SHP77 (cell line): ENCODE measurements around the gene COL5A1.

Source experiments
- DNase-seq, 2 experiments: peaks; one replicate each; lab custom pipeline; 2025; lab: John Stamatoyannopoulos, UW

The COL5A1 gene

DNA sequence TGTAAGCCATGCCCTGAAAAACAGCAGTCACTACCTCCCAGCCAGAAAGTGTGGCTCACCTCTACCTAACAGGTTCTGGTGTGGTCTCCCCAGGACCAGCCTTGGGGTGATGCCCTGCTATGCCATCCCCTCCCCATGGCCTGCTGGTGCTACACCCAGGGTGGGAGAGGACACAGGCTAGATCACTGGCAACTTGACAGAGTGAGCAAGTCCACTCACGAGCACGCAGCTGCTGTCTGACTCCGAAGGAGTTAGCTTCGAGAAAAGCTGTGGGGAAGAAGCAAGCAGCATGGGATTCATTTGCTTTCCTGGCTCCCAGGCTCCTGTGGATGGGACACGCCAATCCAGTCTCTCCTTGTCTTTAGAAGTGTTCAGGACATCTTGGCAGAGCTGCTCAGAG lies 102.2 kb downstream of the COL5A1 start:
- DNase-seq, result no peak

DNA sequence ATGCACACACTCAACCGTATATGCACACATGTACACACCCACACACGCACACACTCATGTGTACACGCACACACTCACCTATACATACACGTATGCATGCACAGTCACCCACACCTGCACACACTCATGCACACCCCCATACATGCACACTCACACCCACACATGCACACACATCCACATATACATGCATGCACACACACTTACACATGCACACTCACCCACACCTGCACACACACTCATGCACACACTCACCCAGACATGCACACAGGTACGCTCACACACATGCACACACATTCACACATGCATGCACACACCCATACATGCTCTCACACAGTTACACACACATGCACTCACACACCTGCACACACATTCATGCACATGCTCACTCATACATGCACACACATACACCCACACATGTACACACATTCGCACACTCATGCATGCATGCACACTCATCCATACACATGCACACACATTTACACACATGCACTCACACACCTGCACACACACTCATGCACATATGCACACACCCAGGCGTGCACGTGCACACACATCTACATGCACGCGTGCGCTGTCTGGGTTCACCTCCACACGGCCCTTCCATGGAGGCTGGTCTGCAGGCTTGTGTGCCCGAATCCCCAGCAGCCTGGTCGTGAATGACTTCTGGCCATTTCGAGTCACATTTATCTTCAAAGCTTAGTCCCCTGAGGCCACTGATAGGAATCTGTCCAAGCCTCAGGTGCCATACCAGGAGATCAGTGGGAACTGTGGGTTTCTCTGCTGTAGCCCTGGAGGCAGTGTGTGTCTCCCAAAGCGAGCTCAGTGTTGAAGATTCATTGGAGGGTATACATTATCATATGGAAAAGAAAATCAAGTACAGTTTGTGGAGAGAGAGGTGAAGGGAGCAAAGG lies 103.0 kb downstream of the COL5A1 start:
- no peak for DNase-seq

DNA sequence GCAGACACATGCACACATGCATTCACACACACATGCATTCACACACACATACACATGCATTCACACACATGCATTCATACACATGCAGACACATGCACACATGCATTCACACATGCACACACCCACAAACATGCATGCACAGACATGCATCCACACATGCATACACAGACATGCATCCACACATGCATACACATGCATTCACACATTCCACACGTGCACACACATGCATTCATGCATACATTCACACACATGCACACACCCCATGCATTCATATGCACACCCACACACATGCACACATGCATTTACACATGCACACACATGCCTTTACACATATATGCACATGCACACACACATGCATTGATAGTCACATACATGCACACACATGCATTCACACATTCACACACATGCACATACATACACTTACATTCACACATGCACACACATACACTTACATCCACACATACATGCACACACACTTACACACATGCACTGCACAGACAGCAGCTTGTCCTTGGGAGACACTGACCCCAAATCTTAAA lies 106.4 kb downstream of the COL5A1 start:
- DNase-seq, result no peak

DNA sequence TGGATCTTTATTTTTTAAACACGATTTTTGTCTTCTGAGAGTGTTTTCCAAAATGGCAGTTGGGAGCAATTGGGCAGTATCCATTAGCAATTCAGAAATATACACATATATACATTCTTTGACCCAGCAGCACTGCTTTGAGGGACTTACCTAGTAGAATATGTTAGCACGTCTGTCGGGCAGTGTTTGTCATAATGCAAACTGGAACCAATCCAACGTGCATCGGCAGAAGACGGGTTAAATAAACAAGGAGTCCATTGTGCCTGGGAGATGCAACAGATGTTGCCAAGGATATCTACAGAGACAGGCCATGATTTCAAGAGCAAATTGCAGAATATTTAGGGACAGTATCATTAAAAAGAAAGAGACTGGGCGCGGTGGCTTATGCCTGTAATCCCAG lies 107.0 kb downstream of the COL5A1 start:
- no peak for DNase-seq

DNA sequence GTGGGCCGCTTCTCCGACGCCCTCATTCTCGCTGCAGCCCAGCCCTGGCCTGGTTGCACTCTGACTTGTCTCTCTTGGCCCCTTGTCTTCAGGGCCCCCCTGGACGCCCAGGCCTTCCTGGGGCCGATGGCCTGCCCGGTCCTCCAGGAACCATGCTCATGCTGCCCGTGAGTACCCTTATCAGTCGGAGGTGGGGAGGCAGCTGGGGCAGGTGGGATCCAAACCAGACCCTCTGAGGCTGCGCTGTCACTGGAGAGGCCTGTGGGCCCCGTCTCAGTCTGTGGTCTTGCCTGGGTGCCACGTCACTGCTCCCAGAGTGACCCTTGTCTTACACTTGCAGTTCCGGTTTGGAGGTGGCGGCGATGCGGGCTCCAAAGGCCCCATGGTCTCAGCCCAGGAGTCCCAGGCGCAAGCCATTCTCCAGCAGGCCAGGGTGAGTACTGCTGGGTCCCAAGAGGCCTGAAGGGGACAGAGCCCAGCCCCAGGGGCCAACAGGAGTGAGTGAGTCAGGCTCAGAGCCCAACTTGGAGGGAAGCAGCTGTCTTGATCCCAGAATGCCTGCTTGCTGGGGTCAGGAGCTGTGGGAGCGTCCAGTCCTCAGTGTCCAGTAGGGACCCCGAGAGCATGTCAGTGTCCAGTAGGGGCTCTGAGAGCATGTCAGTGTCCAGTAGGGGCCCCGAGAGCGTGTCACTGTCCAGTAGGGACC lies 109.0 kb downstream of the COL5A1 start:
- DNase-seq, result no peak

DNA sequence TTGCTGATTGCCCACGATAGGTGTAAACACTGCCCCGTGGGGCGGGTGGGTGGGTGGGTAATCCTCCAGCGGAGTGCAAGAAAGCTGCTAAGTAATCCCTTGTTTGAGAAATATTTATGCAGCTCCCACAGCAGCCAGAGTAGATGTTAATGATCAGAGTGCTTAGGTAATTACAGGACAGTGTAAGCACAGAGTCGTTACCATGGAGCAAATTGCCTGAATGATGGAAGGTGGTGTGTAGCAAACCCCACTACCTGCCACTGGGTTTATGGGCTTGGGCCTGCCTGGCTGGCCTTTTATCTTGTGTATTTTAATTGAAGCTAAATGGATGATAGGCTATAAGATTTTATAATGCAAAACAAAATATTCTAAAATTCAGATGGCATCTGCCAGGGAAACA lies 110.0 kb downstream of the COL5A1 start:
- DNase-seq, result no peak

DNA sequence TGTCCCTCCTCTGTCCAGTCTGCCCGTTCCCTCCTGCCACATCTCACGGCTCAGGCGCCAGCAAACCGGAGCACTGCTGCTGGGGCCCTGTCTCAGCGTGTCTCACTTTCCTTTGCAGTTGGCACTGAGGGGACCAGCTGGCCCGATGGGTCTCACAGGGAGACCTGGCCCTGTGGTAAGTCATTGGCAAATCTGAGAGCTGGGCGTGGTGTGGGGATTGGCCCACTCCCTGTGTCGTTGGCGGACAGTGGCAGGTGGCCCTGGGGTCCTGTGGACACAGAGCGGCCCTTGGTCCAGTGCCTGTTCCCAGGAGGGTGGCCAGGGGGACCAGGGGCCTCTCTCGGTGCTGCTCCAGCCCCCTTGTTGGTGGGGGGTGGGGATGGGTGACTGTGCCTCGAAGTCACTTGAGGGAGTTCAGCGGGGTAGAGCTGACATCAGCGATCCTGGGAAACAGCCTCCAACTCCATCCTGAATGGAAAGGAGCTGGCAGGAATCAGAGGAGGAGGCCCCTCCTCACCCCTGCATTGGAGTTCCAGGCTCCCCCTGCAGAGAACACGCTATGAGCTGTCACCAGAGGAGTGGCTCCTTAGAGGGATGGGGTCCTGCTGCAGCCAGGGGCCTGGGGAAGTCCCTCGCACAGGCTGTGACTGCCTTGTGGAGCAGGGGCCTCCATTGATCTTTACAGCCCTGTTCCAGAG lies 111.0 kb downstream of the COL5A1 start:
- no peak for DNase-seq

DNA sequence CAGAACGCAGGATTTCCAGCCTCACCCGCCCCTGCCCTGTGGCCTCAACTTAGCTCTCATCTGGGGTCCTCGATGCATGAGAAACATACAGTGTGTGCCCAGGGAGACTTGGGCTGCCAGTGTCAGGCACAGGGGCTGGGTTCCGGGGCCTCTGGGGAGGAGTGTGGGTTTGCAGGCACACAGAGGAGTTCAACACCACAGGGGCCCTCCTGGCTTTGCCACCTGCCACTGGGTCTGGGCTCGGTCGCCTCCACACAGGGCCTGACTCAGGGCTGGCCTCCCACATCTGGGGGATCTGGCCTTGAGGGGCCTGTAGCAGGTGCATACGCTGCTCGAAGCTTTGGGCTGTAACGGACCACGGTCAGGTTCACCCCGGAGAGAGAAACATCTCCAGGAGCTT lies 111.6 kb downstream of the COL5A1 start:
- DNase-seq, result no peak

DNA sequence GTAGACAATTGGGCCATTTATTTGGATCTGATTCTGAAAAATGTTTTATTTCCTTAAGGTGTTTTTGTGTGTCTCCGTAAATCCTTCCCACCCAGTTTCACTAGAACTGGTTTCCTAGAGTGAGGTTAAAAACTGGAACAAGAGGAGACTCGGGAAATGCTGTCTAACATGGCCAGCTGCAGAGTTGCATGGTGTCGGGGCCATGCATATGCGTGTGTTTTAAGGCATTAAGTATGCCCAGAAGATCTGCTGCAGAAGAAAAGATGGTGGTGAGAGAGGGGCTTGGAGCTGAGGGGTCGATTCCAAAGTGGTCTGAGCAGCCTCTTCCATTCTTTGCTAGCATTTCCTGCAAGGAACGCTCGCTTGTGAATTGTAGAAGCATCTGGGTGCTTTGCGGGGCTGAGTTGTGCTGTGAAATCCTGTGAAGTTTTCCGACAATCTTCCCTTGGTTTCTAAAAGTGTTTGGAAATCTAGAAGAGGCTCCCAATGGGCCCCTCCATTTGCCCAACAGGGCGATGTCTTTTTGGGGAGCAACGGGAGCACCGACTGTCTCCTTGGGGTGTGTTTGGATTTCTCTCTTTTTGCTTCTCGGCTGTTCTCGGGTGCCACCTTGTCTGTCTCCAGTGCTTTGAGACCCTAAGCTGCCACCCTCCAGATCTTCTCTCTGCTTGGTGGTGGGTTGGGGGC lies 113.8 kb downstream of the COL5A1 start:
- DNase-seq, result no peak

DNA sequence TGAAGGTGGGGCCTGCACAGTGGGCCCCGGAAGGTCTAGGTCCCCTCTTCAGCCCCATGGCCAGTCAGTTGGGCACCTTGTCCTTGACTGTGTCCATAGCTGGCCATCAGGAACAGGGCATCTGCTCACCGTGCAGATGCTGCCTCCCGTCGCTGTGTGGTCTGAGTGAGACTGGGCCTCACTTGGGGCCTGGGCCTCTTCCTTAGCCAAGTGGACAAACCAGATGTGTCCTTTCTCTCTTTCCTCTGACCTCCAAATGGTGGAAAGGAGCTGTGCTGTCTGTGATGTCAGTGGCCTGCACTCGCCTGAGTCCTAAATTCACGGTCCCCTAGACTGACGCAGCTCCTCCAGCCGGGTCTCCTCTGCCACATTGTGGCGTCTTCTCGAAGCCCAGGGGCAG lies 114.5 kb downstream of the COL5A1 start:
- no peak for DNase-seq

DNA sequence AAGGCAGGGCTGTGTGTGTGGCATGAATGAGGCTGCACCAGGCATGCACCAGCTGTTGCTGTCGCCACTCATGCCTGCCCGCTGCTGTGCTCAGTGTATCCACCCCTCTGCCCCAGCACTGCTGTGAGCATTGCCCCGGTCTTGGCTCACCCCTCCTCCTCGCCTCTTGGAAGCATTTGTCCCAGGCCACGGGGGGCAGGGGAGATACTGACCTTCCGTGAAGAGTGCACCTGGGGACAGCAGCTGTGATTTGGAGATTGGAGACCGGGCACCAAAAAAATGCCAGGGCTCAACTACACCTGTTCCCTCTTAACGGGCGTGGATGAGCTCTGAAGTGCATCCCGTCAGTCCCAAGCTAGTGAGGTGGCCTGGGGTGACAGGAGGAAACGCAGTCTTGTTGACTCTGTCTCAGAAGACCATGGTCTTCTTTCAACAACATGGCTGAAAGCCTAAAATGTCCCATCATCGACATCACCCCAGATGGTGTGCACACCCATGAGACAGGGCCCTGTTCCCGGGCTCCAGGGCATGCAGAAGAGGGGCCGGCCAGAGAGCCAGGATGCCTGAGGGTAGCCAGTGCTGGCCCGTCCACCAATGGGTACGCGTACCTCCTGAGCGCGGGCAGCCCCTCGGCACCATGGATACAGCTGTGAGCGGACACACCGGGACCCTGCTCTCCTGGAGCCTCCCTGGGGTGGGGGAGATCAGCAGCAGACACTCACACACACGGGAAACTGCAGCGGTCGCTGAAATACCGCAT lies 115.8 kb downstream of the COL5A1 start:
- DNase-seq, result no peak

DNA sequence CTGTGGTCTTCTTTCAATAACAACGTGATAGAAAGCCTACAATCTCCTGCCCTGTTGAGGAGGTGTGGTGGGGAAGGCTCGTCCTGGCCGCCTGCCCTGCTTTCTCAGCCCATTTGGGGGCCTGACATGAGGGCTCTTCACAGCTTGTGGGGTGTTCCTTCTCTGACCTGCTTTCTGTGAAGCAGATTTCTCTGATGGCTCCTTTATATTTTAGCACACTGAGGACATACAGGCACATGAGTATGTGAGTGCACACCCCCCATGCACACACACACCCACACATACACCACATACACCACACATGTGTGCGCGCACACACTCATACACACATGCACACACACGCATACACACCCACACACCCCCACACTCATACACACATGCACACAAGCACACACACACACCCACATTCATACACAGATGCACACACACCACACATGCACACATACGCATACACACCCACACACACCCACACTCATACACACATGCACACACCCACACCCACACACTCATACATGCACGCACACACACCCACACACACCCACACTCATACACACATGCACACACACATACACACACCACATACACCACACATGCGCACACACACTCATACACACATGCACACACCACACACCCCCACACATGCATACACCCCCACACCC lies 117.5 kb downstream of the COL5A1 start:
- DNase-seq, result no peak

DNA sequence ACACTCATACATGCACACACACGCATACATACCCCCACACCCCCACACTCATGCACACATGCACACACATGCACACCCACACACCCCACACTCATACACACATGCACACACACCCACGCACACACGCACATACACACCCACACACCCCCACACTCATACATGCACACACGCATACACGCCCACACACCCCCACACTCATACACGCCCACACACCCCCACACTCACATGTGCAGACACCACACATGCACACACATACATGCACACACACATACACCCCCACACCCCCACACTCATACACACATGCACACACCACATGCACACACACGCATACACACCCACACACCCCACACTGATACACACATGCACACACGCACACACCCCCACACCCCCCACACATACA lies 118.3 kb downstream of the COL5A1 start:
- DNase-seq, result no peak

DNA sequence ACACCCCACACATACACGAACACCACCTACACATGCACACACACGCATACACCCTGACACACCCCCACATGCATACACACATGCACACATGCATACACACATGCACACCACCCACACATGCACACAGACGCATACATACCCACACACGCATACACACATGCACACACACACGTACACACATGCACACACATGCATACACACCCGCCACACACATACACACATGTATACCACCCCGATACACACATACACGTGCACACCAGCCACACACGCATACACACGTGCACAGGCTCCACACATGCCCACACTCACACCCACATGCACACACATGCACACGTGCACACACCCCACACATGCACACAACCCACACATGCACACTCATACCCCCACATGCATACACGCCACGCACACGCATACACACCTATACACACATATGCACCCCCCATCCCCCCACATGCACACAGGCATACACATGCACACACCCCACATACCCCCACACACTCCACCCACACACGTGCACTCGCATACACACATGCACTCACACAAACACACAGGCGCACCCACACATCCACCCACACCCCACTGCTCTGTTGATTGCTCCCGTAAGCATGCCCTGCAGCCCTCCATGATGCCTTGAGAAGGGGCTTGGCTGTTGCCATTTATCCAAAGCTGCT lies 119.3 kb downstream of the COL5A1 start:
- DNase-seq, result no peak

DNA sequence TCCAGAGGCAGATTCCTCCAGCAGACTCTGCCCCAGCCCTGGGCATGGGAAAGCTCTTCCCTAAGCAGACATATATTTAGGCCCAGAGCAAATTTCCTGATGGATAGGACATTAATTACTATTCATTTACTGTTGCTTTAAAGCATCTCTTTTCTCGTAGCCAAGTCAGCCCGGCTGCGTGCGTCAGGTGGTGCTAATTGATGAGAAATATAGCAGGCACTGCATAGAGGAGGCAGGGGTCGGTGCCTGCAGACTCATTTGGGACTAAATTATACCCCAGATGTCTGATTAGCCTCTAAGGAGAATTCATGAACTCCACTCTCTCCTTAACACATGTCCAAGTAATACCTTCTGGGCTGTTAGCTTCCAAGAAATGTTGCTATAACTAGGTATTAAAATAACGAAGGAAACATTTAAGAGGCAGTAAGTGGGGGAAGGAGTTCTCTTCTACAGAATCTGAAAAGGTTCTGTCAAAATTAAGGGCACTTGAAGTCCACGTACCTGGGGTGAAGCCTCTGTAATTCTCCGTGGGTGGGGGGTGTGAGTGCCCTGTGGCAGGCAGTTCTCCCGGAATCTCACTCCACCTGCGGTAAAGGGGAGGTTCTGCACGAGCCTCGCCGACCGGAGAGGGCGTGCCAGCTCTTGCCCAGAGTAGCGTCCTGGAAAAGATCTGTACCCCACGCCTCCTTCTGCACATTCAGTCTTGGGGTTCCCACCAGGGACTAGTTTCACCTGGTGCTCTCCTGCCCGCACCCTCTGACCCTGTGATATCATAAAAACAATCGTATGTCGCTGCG lies 123.1 kb downstream of the COL5A1 start:
- no peak for DNase-seq

DNA sequence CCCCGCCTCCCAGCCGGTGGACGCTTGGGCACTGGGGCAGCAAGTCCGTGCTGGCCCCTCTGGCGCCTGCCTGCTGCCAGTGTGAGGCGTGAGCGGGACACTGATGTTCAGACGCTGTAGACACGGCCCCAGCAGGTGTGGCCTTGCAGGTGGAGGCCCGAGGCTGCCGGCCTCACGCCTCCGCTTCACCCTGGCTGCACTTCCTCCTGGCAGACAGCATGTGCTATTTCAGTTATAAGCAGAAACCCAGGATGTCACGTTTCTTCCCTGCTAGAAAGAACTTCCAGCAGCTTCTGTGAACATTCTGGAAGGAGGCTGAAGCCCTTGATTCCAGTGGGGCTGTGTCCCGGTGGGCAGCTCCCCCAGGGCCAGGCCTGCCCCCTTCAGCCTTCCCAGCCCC lies 124.2 kb downstream of the COL5A1 start:
- DNase-seq, result no peak

DNA sequence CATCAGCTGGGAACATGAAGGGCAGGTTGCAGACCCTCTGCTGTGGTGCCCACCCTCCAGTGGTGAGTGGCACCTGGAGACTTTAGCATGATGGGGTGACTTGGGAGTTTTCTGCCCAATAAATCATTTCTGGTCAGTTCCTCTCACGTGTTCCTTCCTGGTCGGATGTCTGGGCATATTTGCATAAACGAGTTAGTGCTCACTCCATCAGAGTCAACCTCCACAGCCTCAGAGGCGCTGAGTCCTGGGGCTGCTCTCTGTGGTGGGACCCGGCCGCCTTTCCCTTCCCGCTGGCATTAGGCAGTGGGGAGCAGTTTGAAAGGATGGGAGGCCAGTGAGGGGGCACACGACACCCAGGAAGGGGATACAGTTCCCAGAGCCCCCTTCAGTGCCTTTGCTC lies 125.0 kb downstream of the COL5A1 start:
- DNase-seq, result no peak

DNA sequence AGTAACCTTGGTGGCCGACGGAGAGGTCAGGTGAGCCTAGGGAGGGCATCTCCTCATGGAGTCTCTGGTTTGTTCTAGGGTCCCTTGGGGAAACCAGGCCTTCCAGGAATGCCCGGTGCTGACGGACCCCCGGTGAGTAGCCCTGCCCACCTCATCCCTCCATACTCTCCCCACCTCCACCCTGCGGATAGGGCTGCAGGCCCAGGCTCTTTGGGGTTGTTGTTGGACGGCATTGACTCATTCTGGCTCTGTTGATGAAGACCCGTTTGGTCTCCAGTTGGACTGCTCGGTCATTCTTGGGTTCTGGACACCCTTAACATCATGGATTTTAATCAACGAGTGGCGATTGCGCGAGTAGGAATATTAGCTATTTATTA lies 126.7 kb downstream of the COL5A1 start:
- no peak for DNase-seq

DNA sequence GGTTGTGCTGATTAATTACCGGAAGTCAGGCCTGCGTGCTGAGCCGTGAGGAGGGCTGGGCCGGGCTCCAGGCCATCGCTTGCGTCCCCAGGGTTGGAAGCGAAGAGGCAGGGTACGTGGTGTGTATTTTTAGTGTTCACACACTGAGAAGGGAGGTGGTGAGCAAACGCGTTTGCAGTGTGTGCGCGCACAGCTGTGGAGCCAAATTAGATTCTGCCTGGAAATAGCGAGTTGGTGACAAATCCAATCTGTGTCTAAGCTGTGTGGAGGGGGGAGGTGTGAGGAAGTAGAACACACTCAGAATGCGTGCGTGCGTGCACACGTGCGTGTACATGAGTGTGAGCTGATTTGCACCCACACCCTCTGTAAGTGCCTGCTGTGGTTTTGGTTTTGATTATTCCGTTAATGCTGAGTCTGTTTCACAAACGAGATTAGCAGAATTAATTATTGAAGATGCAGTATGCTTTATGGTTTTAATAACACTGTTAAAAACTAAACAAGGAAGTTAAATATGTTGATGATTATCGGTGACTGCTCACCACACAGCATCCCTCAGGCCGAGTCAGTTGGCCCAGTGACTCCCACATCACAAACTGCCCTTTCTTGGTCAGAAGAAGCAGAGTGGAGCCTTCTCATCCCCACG lies 127.2 kb downstream of the COL5A1 start:
- no peak for DNase-seq
